Stomach (tissue), 4 donors: ENCODE data around the gene ST6GAL2.

Experiments used
- CTCF ChIP-seq, 7 experiments: fragments of 450-650 bp in 4 of 7; fragments of 200-600 bp in 3 of 7; sonication (generic) in 3 of 7; IDR thresholded peaks; one replicate each; pipeline ENCODE4 v1.5.1; 2016 to 2019; ENCODE audit warnings: antibody characterized with exemption in 7 of 7, control low read depth in 2 of 7, mild to moderate bottlenecking in 1 of 7
- POLR2AphosphoS5 ChIP-seq, 3 donors: sonication (generic); formaldehyde crosslinking; IDR thresholded peaks; one replicate each; pipeline ENCODE4 v1.6.1; 2016; ENCODE audit warnings: antibody characterized with exemption in 3 of 3

DNA sequence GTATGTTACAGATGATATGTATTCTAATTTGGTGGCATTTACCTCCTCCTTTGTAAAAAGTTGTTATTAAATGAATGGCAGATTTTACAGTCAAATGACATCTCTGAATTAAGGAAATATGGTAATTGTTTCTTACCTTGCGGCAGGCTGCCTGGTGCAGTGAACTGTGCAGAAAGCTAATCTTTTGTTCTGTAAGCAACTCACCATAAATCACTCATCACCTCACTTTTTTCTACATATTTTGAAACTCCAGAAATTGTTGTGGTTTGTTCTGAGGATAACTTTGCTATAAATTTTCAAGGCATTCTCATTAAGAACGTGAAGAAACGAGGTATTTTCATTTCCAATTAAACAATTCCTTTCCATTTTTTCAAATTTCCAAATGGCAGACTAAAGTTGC, 52.7 kb downstream of the ST6GAL2 start:
- TF ChIP-seq CTCF (IDR thresholded peaks at IDR 0.05): no peak
- TF ChIP-seq POLR2AphosphoS5 (IDR thresholded peaks at IDR 0.05): no peak
